Activated naive CD8-positive, alpha-beta T cell treated with anti-CD3 and anti-CD28 coated beads for 36 hours (primary cell): ENCODE measurements around the gene MAPK9. TPM values are rescaled to one million over a fixed set of nuclear protein-coding genes. Genes with fewer than 3 reads are reported as not detected.

Experiments
- DNase-seq: peaks from one replicate; pipeline ENCODE4 v3.0.0; 2021
- H3K27ac Mint-ChIP-seq: one replicate; pipeline ENCODE4 v1.8.0; 2022; ENCODE audit warnings: mild to moderate bottlenecking, moderate library complexity, mixed read lengths
- H3K27me3 Mint-ChIP-seq: one replicate; pipeline ENCODE4 v1.8.0; 2022; ENCODE audit warnings: mild to moderate bottlenecking, mixed read lengths
- H3K36me3 Mint-ChIP-seq: one replicate; pipeline ENCODE4 v1.8.0; 2021; ENCODE audit warnings: mild to moderate bottlenecking, mixed read lengths
- H3K4me1 Mint-ChIP-seq: one replicate; pipeline ENCODE4 v1.8.0; 2021; ENCODE audit warnings: mixed read lengths
- H3K4me3 Mint-ChIP-seq: one replicate; pipeline ENCODE4 v1.8.0; 2022; ENCODE audit warnings: mild to moderate bottlenecking, moderate library complexity, mixed read lengths
- H3K9me3 Mint-ChIP-seq: one replicate; pipeline ENCODE4 v1.8.0; 2022; ENCODE audit warnings: mixed read lengths
- total RNA-seq, 2 experiments: library from RNA; stranded (reverse); gene quantifications; one replicate each; pipeline ENCODE4 v1.2.3, GENCODE V29; 2021

Gene MAPK9
- total RNA-seq, 2 experiments from 2014 or later: 39.5 to 39.7 TPM

DNA sequence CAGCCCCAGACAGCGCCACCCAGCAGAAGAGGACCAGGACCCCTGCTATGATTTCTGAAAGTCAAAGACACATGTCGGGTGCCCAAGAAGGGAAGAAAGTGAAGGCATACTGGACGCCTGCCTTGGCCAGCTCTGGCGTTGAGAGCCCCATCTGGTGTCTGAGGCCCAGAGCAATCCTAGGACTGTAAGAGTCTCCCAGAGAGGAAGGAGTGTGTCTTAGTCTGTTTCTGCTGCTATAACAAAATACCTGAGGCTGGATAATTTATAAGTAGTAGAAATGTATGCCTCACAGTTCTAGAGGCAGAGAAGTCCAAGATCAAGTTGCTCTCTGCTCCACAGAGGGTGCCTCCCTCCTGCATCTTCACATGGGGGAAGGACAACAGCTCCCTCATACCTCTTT lies 93.7 kb downstream of the MAPK9 start:
- no peaks in the 10 kb centered on the region for H3K9me3 Mint-ChIP-seq
- no peak overlapping the region for H3K4me3 Mint-ChIP-seq
- no peak for DNase-seq
- peaks cover 8% of the 10 kb centered on the region for H3K27me3 Mint-ChIP-seq
- no peaks in the 10 kb centered on the region for H3K4me1 Mint-ChIP-seq
- no peaks in the 10 kb centered on the region for H3K36me3 Mint-ChIP-seq
- H3K27ac Mint-ChIP-seq: no peak overlapping the region

DNA sequence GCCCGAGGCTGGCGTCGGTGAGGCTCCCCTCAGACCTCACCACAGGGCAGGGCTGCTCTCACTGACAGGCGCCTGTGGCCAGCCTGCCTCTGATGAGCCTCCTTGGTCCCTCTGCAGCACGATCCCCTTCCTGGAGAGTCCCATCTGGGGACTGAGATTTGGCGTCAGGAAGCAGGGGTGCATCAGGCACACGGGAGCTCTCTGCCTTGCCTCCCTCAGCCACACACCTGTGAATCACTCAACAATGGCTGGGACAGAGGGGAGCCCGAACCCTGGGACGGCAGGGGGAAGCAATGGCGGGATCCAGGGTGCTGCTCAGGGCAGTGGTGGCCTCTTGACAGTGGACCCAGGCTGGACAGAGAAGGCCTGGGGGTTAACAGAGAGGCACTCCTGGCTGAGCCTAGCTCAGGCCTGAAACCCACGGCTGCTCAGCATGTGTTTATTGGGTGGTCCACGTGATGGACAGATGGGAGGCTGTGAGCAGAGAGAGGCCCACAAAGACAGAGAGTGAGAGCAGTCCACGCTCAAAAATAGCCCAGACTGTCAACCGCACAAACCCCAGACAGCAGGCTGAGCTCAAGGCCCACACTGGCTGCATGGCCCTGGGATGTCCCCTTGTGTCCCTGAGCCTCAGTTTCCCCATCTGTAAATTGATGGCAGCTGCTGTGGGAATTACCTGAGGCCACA lies 94.7 kb downstream of the MAPK9 start:
- H3K27ac Mint-ChIP-seq: no peak overlapping the region
- H3K36me3 Mint-ChIP-seq: no peaks in the 10 kb centered on the region
- peaks cover 8% of the 10 kb centered on the region for H3K27me3 Mint-ChIP-seq
- no peak for DNase-seq
- no peaks in the 10 kb centered on the region for H3K4me1 Mint-ChIP-seq
- H3K4me3 Mint-ChIP-seq: no peak overlapping the region
- H3K9me3 Mint-ChIP-seq: no peaks in the 10 kb centered on the region

DNA sequence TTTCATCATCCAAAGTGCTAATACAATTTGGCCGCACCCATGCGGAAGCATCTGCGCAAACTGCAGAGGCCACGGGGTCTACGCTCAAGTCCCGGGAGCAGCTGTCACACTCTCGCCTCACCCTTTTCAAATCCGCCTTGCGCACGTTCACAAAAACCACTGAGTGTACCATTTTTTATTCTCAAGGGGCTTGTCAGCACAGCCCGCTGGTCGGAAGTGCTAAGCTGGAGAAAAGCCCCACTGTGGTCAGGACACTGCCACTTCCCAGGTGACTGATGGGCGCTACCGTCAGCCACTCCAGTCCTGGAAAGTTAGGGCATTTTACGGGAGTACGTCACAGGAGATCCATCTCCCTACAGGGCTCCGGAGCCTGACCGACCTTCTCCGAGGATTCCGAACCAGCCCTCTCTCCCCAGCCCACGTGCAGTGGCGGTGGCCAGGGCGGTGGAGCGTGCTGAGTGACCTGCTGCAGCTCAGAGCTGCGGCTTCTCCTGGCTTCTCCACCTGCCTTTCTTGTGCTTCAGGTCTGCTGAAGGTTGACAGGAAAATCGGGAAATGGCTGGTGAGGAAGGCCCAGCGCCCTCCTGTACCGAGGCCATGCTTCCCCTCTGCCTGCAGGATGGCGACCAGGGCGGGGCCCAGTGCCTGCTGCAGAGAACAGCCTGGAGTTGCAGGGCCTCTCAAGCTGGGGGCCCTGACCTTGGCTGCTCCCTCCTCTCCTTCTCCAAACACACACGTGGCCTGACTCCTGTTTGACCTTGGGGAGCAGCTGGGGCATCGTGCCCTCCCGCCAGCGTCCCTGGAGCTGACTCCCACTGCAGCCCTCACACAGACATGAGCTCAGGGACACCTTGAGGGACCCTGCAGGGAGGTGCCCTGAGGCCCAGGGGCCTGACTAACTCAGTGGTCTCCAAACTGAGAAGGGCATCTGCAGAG lies 97.2 kb downstream of the MAPK9 start:
- H3K27ac Mint-ChIP-seq: no peak overlapping the region
- H3K4me3 Mint-ChIP-seq: no peak overlapping the region
- H3K27me3 Mint-ChIP-seq: peaks cover 5% of the 10 kb centered on the region
- H3K36me3 Mint-ChIP-seq: no peaks in the 10 kb centered on the region
- no peak for DNase-seq
- no peaks in the 10 kb centered on the region for H3K9me3 Mint-ChIP-seq
- H3K4me1 Mint-ChIP-seq: no peaks in the 10 kb centered on the region

DNA sequence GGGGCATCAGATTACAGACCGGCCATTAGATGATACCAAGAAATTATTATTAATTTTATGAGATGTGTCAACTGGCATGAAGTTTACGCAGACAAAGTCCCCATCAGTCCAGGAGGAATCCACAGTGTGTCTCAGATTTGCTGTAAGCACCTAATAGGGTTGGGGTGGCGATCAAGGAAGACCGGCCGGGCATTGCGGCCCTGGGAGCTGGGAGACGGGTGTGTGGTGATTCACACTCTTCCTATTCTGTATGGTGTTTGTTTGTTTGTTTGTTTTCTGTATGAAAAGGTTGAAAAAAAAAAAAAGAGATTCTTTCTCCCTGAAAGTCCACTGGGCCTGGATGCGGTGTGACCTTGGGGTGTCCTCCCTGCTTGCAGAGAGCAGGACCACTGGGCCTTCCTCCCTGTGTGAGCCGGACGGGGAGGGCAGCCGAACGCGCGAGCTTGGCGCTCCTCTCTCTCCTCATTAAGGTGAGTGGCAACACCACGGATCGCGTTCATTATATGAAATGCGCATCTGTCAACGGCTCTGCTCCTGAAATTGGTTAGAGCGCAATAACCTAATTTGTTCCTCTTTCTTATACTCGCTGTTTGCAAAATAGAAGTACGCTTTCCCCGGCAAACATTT lies 98.0 kb downstream of the MAPK9 start:
- Mint-ChIP-seq H3K36me3 (no peaks in the 10 kb centered on the region), H3K9me3 (no peaks in the 10 kb centered on the region)

DNA sequence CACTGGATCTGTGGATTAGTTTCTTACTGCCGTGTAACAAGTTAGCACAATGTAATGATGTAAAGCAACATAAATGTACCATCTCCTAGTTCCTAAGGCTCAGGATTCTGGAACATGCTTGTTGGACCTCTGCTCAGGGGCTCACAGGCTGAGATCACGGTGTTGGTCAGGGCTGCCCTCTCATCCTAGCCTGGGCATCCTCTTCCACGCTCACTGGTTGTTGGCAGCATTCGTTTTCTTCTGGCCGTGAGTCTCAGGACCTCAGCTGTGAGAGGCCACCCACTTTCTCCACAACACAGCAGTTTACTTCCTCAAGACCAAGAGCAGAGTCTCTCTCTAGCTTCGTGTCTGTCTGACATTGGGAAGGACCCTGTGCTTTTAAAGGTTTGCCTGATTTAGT lies 100.2 kb downstream of the MAPK9 start:
- Mint-ChIP-seq H3K9me3 (no peaks in the 10 kb centered on the region), H3K4me1 (no peaks in the 10 kb centered on the region), H3K36me3 (no peaks in the 10 kb centered on the region), H3K4me3 (no peak overlapping the region), H3K27me3 (no peaks in the 10 kb centered on the region), H3K27ac (no peak overlapping the region)
- DNase-seq: no peak

More for the DNA sequence above, 98.0 kb downstream of the MAPK9 start:
- H3K4me1 Mint-ChIP-seq: no peaks in the 10 kb centered on the region
- H3K27me3 Mint-ChIP-seq: peaks cover 5% of the 10 kb centered on the region
- H3K4me3 Mint-ChIP-seq: no peak overlapping the region
- DNase-seq: no peak
- H3K27ac Mint-ChIP-seq: no peak overlapping the region

DNA sequence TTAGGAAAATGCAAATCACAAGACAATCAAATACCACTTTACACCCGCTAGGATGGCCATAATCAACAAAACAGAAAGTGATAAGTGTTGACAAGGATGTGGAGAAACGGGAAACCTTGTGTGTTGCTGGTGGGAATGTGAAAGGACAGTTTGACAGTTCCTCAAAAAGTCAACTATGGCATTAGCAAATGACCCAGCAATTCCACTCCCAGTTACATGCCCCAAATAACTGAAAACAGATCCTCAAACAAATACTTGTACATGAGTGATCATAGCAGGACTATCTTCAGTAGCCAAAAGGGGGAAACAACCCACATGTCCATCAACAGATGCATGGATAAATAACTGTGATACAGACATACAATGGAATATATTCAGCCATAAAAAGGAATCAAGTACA lies 104.1 kb downstream of the MAPK9 start:
- Mint-ChIP-seq H3K4me1 (no peaks in the 10 kb centered on the region), H3K9me3 (peaks cover 6% of the 10 kb centered on the region), H3K4me3 (no peak overlapping the region), H3K36me3 (no peaks in the 10 kb centered on the region), H3K27ac (no peak overlapping the region), H3K27me3 (no peaks in the 10 kb centered on the region)
- DNase-seq: no peak

Other genes with a start within 250 kb of the MAPK9 start
- gene RNF130, start 220.3 kb downstream of the MAPK9 start, total RNA-seq: 10 to 100 TPM in 1 of 2 experiments, 1 to 10 TPM in 1; 10.0 to 10.8 TPM
- gene RASGEF1C, start 82.9 kb downstream of the MAPK9 start, total RNA-seq: not detected
- under 1 TPM; 0.10 to 0.18 TPM for gene GFPT2, start 61.3 kb upstream of the MAPK9 start, total RNA-seq
- 10 to 100 TPM; 35.4 to 37.5 TPM for gene CNOT6, start 202.3 kb upstream of the MAPK9 start, total RNA-seq